ENCODE measurements around the gene ENAM.

The ENAM gene

DNA sequence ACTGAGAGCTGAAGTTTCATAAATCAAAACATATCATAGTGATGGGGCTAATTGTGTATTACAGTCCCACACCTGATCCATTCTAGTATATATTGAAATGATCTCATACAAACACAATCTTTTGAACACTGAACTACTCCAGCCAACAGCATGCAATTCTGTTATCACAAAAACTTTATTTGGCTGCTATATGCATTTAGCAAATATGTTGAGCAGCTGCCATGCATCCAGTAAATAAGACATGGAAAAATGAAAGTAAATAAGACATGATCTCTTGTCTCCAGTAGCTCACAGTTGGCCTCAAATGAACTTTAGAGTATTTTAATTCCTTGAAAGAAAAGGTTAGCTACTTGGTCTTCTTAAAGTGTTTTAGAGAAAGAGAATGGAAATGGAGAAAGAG, 34.3 kb upstream of the ENAM start:
- TF ChIP-seq EZH2phosphoT487 (IDR thresholded peaks at IDR 0.05; ENCODE audit: low read length): no peak
- no peak for TF ChIP-seq EZH2 (optimal IDR thresholded peaks at IDR 0.05; ENCODE audit: low read depth, low read length)
- TF ChIP-seq, protein P1, sequence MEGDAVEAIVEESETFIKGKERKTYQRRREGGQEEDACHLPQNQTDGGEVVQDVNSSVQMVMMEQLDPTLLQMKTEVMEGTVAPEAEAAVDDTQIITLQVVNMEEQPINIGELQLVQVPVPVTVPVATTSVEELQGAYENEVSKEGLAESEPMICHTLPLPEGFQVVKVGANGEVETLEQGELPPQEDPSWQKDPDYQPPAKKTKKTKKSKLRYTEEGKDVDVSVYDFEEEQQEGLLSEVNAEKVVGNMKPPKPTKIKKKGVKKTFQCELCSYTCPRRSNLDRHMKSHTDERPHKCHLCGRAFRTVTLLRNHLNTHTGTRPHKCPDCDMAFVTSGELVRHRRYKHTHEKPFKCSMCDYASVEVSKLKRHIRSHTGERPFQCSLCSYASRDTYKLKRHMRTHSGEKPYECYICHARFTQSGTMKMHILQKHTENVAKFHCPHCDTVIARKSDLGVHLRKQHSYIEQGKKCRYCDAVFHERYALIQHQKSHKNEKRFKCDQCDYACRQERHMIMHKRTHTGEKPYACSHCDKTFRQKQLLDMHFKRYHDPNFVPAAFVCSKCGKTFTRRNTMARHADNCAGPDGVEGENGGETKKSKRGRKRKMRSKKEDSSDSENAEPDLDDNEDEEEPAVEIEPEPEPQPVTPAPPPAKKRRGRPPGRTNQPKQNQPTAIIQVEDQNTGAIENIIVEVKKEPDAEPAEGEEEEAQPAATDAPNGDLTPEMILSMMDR (IDR thresholded peaks at IDR 0.05; ENCODE audit: low read length): no peak
- no peak overlapping the region for H3K4me2 ChIP-seq (ENCODE audit: low read depth, low read length)
- H3K79me2 ChIP-seq (ENCODE audit: low read length): no peaks in the 10 kb centered on the region
- no peak overlapping the region for H3K4me3 ChIP-seq (ENCODE audit: low read length)
- H3K36me3 ChIP-seq (replicated peaks; ENCODE audit: insufficient read depth, low read length): no peaks in the 10 kb centered on the region
- no peaks in the 10 kb centered on the region for H3F3A ChIP-seq (ENCODE audit: insufficient read depth, low read length)
- H3K27me3 ChIP-seq (replicated peaks; ENCODE audit: insufficient read depth, low read length): no peaks in the 10 kb centered on the region
- H3K27ac ChIP-seq (ENCODE audit: low read length): no peak overlapping the region
- no peak overlapping the region for H2AFZ ChIP-seq (ENCODE audit: low read length)
- no peaks in the 10 kb centered on the region for H3K9me3 ChIP-seq (replicated peaks; ENCODE audit: insufficient read depth, low read length)
- DNase-seq: no peak
- H3K9me2 ChIP-seq (replicated peaks; ENCODE audit: insufficient read depth, low read length): no peaks in the 10 kb centered on the region
- no peak overlapping the region for H3K9ac ChIP-seq (ENCODE audit: low read length)
- no peaks in the 10 kb centered on the region for H3K4me1 ChIP-seq (ENCODE audit: low read length)
- H4K20me1 ChIP-seq (ENCODE audit: insufficient read depth, low read length): no peaks in the 10 kb centered on the region

DNA sequence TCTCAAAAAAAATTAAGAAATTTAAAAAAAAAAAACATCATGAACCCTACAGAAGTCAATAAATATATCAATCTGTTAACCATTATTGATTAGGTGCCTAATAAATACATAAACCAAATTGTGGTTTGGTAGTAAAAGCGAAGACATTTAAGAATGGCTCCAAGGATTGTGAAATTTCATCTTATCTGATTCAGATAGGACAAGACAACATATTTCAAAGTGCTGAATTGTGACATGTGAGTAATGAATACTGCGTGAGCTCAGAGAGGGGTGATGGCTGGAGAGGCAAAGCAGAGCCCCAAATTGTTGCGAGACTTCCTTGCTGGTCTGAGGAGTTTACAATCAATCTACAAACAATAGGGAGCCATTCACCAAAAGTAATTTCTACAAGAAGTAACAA, 28.2 kb upstream of the ENAM start:
- no peaks in the 10 kb centered on the region for H4K20me1 ChIP-seq (ENCODE audit: insufficient read depth, low read length)
- no peak for DNase-seq
- no peak overlapping the region for H2AFZ ChIP-seq (ENCODE audit: low read length)
- no peak overlapping the region for H3K27ac ChIP-seq (ENCODE audit: low read length)
- no peak overlapping the region for H3K4me2 ChIP-seq (ENCODE audit: low read depth, low read length)
- no peaks in the 10 kb centered on the region for H3K27me3 ChIP-seq (replicated peaks; ENCODE audit: insufficient read depth, low read length)
- H3K9ac ChIP-seq (ENCODE audit: low read length): no peak overlapping the region
- TF ChIP-seq EZH2 (optimal IDR thresholded peaks at IDR 0.05; ENCODE audit: low read depth, low read length) (no peak), EZH2phosphoT487 (IDR thresholded peaks at IDR 0.05; ENCODE audit: low read length) (no peak)
- TF ChIP-seq, protein P1 (IDR thresholded peaks at IDR 0.05; ENCODE audit: low read length): no peak
- H3K4me3 ChIP-seq (ENCODE audit: low read length): no peak overlapping the region
- peaks cover 7% of the 10 kb centered on the region; the same call in 1 of the 2 replicates for H3K4me1 ChIP-seq (ENCODE audit: low read length)
- H3K9me3 ChIP-seq (replicated peaks; ENCODE audit: insufficient read depth, low read length): no peaks in the 10 kb centered on the region
- H3K79me2 ChIP-seq (ENCODE audit: low read length): no peaks in the 10 kb centered on the region
- H3F3A ChIP-seq (ENCODE audit: insufficient read depth, low read length): no peaks in the 10 kb centered on the region
- no peaks in the 10 kb centered on the region for H3K9me2 ChIP-seq (replicated peaks; ENCODE audit: insufficient read depth, low read length)
- H3K36me3 ChIP-seq (replicated peaks; ENCODE audit: insufficient read depth, low read length): no peaks in the 10 kb centered on the region

DNA sequence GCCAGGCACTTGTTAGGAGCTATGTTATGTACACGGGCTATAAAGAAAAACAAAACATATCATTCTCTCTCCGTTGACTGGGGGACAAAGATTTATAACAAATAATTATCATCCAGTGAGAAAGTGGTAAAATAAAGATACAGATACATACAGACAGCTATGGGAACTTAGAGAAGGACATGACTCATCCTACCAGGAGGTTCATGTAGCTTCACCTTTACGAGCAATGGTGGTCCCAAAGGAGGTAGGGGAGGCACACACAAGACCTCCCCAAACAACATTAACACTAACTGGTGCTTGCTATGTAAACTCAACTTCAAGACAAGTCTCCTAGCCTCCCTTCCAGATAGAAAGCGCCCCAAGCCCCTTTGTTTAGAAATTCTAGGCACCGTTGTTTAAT, 27.6 kb upstream of the ENAM start:
- TF ChIP-seq EZH2 (optimal IDR thresholded peaks at IDR 0.05; ENCODE audit: low read depth, low read length) (no peak), EZH2phosphoT487 (IDR thresholded peaks at IDR 0.05; ENCODE audit: low read length) (no peak)
- TF ChIP-seq, protein P1 (IDR thresholded peaks at IDR 0.05; ENCODE audit: low read length): no peak
- Histone ChIP-seq H3K4me1 (ENCODE audit: low read length) (peaks cover 7% of the 10 kb centered on the region; the same call in 1 of the 2 replicates), H3K27me3 (replicated peaks; ENCODE audit: insufficient read depth, low read length) (no peaks in the 10 kb centered on the region), H3K27ac (ENCODE audit: low read length) (no peak overlapping the region), H3K9ac (ENCODE audit: low read length) (no peak overlapping the region), H3K4me3 (ENCODE audit: low read length) (no peak overlapping the region), H3K79me2 (ENCODE audit: low read length) (no peaks in the 10 kb centered on the region), H3K36me3 (replicated peaks; ENCODE audit: insufficient read depth, low read length) (no peaks in the 10 kb centered on the region), H3K4me2 (ENCODE audit: low read depth, low read length) (no peak overlapping the region), H3K9me2 (replicated peaks; ENCODE audit: insufficient read depth, low read length) (no peaks in the 10 kb centered on the region), H4K20me1 (ENCODE audit: insufficient read depth, low read length) (no peaks in the 10 kb centered on the region), H3F3A (ENCODE audit: insufficient read depth, low read length) (no peaks in the 10 kb centered on the region), H2AFZ (ENCODE audit: low read length) (no peak overlapping the region), H3K9me3 (replicated peaks; ENCODE audit: insufficient read depth, low read length) (no peaks in the 10 kb centered on the region)
- DNase-seq: no peak
